Prostate gland (tissue), 2 donors: ENCODE measurements around the gene TMC8.

Source experiments
- CTCF ChIP-seq, 4 experiments: fragments of 200-600 bp in 2 of 4; fragments of 450-650 bp in 2 of 4; sonication (generic) in 2 of 4; IDR thresholded peaks; 1 replicate in 3 of 4; 2 replicates in 1 of 4; pipeline ENCODE4 v1.5.1; 2016 to 2019; ENCODE audit warnings: antibody characterized with exemption in 4 of 4, mild to moderate bottlenecking in 2 of 4, moderate library complexity in 2 of 4
- POLR2A ChIP-seq: fragments of 450-650 bp; IDR thresholded peaks from one replicate; pipeline ENCODE4 v1.6.1; 2016; ENCODE audit warnings: antibody characterized with exemption, mild to moderate bottlenecking

GRCh38 chr17:78184351-78184750, 53.8 kb downstream of the TMC8 start:
- TF ChIP-seq POLR2A (no peak), CTCF (IDR thresholded peaks at IDR 0.05) (no peak)
